Activated CD4-positive, alpha-beta T cell treated with anti-CD3 and anti-CD28 coated beads for 36 hours (primary cell): ENCODE data around the gene OR10A2. TPM values are rescaled to one million over a fixed set of nuclear protein-coding genes. Genes with fewer than 3 reads are reported as not detected.
"Not testable (repeated sequence)": the region's sequence is repeated elsewhere in the genome, so short reads cannot be mapped to it uniquely, and the experiment has no call there.

Source experiments
- ATAC-seq: fragments of 200-7000 bp; cut with Tn5 transposase; one replicate; pipeline ENCODE4 v1.10.0; 2021; ENCODE audit warnings: mild to moderate bottlenecking, moderate library complexity
- CTCF ChIA-PET: fragments of 350-600 bp; sonication (Branson Sonifier 250); formaldehyde crosslinking; loops from one replicate; lab custom pipeline; 2021; ENCODE audit warnings: antibody characterized with exemption; lab: Charles Lee
- POLR2A ChIA-PET: fragments of 350-600 bp; sonication (Branson Sonifier 250); formaldehyde crosslinking; loops from one replicate; lab custom pipeline; 2021; ENCODE audit warnings: antibody characterized with exemption, inconsistent platforms; lab: Charles Lee
- DNase-seq: peaks from one replicate; pipeline ENCODE4 v3.0.0-alpha.2; 2020
- H3K27ac Mint-ChIP-seq: one replicate; pipeline ENCODE4 v1.8.0; 2021; ENCODE audit warnings: mixed read lengths
- H3K27me3 Mint-ChIP-seq: one replicate; pipeline ENCODE4 v1.8.0; 2021; ENCODE audit warnings: mixed read lengths
- H3K36me3 Mint-ChIP-seq: one replicate; pipeline ENCODE4 v1.8.0; 2021; ENCODE audit warnings: low read depth, mixed read lengths
- H3K4me1 Mint-ChIP-seq: one replicate; pipeline ENCODE4 v1.8.0; 2021; ENCODE audit warnings: mixed read lengths
- H3K4me3 Mint-ChIP-seq: one replicate; pipeline ENCODE4 v1.8.0; 2021; ENCODE audit warnings: mild to moderate bottlenecking, moderate library complexity, mixed read lengths
- H3K9me3 Mint-ChIP-seq: one replicate; pipeline ENCODE4 v1.8.0; 2021; ENCODE audit warnings: low read depth, mixed read lengths
- intact Hi-C, 2 experiments: fragments of 100-400 bp; cut with DNase I in 1 of 2; cut with micrococcal nuclease in 1 of 2; formaldehyde crosslinking; loops; one replicate each; pipeline versions ENCODE4 v1.14.2 to v1.15.1; 2022 to 2024; cut with DNase I, micrococcal nuclease
- total RNA-seq, 2 experiments: library from RNA; stranded (reverse); gene quantifications; one replicate each; pipeline ENCODE4 v1.2.3, GENCODE V29; 2021

Gene OR10A2
- total RNA-seq, 2 experiments from 2014 or later = not detected

DNA sequence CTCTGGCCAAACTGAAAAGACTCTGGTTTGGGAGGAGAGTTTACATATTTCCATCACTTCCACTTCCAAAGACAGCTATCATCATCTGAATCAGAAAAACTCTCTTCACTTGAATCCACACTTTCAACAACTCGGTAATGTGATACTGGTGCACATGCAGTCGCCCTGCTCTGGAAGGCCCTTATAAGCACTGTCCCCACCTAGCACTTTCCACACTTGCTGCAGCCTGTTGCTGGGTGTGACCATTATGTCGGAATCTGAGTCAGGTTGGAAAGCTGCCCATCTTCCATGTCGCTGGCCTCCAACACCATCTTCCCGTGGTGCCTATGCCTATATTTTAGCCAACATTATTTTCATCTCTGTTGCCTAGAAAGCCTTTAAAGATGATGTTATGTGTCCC lies 18.5 kb upstream of the OR10A2 start:
- CTCF ChIA-PET = interaction anchor here (1.5 kb wide), 1 partner anchor 10 kb away, joined by 3 read pairs; no protein-coding TSS in a partner anchor
- ATAC-seq = no peak
- DNase-seq = no peak
- POLR2A ChIA-PET = no interaction called here
- no peaks in the 10 kb centered on the region for H3K9me3 Mint-ChIP-seq
- intact Hi-C loops = no loop called here
- H3K27me3 Mint-ChIP-seq = peaks cover 17% of the 10 kb centered on the region
- no peak overlapping the region for H3K4me3 Mint-ChIP-seq
- no peaks in the 10 kb centered on the region for H3K36me3 Mint-ChIP-seq
- H3K4me1 Mint-ChIP-seq = no peaks in the 10 kb centered on the region
- no peak overlapping the region for H3K27ac Mint-ChIP-seq

DNA sequence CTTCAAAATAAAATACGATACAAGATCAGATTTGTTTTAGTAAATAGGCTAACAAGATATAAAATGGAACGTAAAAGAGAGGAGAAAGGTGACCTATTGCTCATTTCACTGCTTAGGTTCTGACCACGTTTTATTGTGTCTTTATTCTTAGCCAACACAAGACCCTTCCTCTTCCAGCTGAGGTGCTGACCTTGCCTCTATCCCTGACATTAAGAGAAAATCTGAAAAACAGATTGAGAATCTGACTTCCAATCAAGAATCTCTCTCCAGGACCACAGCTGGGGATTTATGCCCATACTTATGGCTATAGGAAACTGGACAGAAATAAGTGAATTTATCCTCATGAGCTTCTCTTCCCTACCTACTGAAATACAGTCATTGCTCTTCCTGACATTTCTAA lies 17.5 kb upstream of the OR10A2 start, which contains the start of gene OR10A5:
TSS of gene OR10A5 (plus strand) at position 301 of the 400 bp plus-strand sequence. CDS start at position 301, 0 bp downstream.
- ATAC-seq (no peak), DNase-seq (no peak)
- ChIA-PET POLR2A (no interaction called here), CTCF (interaction anchor here (0.6 to 1.3 kb wide), 2 partner anchors 33 to 247 kb away, joined by 3 read pairs; no protein-coding TSS in a partner anchor)
- intact Hi-C loops = no loop called here
- H3K4me1 Mint-ChIP-seq = no peaks in the 10 kb centered on the region
- H3K27ac Mint-ChIP-seq = no peak within 1 kb of the TSS
- peaks cover 17% of the 10 kb centered on the region for H3K27me3 Mint-ChIP-seq
- no peak within 1 kb of the TSS for H3K4me3 Mint-ChIP-seq
- peaks cover under 1% of the 10 kb centered on the region for H3K9me3 Mint-ChIP-seq
- H3K36me3 Mint-ChIP-seq = no peaks in the 10 kb centered on the region

DNA sequence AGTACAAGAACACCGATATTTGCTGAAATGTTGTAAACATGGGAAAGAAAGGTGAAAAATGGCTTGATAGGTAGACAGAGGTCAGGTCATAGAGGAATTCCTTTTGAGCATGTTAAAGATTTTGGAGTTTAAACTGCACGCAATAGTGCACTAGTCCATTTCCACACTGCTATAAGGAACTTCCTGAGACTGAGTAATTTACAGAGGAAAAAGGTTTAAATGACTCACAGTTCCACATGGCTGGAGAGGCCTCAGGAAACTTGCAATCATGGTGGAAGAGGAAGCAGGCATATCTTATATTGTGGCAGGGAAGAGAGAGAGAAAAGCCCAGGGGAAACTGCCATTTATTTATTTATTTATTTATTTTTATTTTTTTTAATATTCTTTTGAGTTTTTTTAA lies 12.3 kb upstream of the OR10A2 start:
- no peak for ATAC-seq
- Mint-ChIP-seq H3K4me1 (no peaks in the 10 kb centered on the region), H3K36me3 (peaks cover 4% of the 10 kb centered on the region), H3K27me3 (peaks cover 15% of the 10 kb centered on the region), H3K9me3 (peaks cover 16% of the 10 kb centered on the region), H3K4me3 (no peak overlapping the region), H3K27ac (no peak overlapping the region)
- ChIA-PET POLR2A (no interaction called here), CTCF (no interaction called here)
- no peak for DNase-seq
- intact Hi-C loops = loop anchor here in 1 of 2 experiments (10.0 kb wide), 1 partner anchor 326 kb away; no protein-coding TSS in a partner anchor

GRCh38 chr11:6854801-6855200 lies 8.1 kb upstream of the OR10A2 start:
- H3K27ac Mint-ChIP-seq, DNase-seq, POLR2A ChIA-PET, H3K4me3 Mint-ChIP-seq, H3K36me3 Mint-ChIP-seq, ATAC-seq: not testable (repeated sequence)
- CTCF ChIA-PET = interaction anchor here (1.3 kb wide), 1 partner anchor 11 kb away, joined by 3 read pairs; no protein-coding TSS in a partner anchor
- Mint-ChIP-seq H3K9me3 (peaks cover 16% of the 10 kb centered on the region), H3K4me1 (peaks cover 10% of the 10 kb centered on the region), H3K27me3 (peaks cover 12% of the 10 kb centered on the region)
- intact Hi-C loops = loop anchor here in 1 of 2 experiments (10.0 kb wide), 1 partner anchor 330 kb away; no protein-coding TSS in a partner anchor

- Mint-ChIP-seq H3K27me3 (peaks cover 14% of the 10 kb centered on the region), H3K27ac (no peak overlapping the region), H3K4me3 (no peak overlapping the region), H3K36me3 (peaks cover 4% of the 10 kb centered on the region), H3K4me1 (peaks cover 10% of the 10 kb centered on the region), H3K9me3 (peaks cover 13% of the 10 kb centered on the region)
- intact Hi-C loops = loop anchor here in 1 of 2 experiments (2.0 to 10.0 kb wide), 2 partner anchors 253 to 331 kb away; partner anchors contain the start of genes ILK and RRP8
- ChIA-PET CTCF (interaction anchor here (0.7 kb wide), 2 partner anchors 44 to 128 kb away, joined by 3 read pairs; no protein-coding TSS in a partner anchor), POLR2A (interaction anchor here (0.6 kb wide), 1 partner anchor 166 kb away, joined by 3 read pairs; no protein-coding TSS in a partner anchor)
- ATAC-seq = no peak
- no peak for DNase-seq
Measured at GRCh38 chr11:6855971-6856541, 6.8 kb upstream of the OR10A2 start.

DNA sequence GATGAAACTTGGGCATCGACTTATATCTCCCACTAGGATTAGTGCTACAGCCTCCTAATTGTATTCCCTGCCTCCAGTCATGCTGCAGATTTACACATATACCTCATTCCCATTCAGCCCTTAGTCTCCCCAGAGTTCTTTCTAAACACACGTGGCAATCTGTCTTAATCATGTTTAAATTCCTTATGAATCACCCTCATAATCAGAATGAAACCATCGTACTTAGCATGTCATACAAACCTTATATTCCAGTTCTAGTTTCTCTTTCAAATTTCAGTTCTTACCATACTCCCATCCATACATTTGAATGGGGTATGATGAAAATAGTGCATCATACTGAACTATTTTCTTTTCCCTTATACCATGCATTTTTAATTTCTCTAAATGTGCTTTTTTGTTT lies 6.0 kb upstream of the OR10A2 start:
- Mint-ChIP-seq H3K9me3 (peaks cover 8% of the 10 kb centered on the region), H3K27ac (no peak overlapping the region), H3K27me3 (peaks cover 10% of the 10 kb centered on the region), H3K4me3 (no peak overlapping the region), H3K4me1 (peaks cover 10% of the 10 kb centered on the region), H3K36me3 (peaks cover 2% of the 10 kb centered on the region)
- intact Hi-C loops = loop anchor here in 1 of 2 experiments (2.0 to 10.0 kb wide), 2 partner anchors 254 to 332 kb away; partner anchors contain the start of genes ILK and RRP8
- ATAC-seq (peak; percentile 97), DNase-seq (no peak)
- ChIA-PET CTCF (interaction anchor here (0.5 kb wide), 1 partner anchor 244 kb away, joined by 3 read pairs; no protein-coding TSS in a partner anchor), POLR2A (no interaction called here)

DNA sequence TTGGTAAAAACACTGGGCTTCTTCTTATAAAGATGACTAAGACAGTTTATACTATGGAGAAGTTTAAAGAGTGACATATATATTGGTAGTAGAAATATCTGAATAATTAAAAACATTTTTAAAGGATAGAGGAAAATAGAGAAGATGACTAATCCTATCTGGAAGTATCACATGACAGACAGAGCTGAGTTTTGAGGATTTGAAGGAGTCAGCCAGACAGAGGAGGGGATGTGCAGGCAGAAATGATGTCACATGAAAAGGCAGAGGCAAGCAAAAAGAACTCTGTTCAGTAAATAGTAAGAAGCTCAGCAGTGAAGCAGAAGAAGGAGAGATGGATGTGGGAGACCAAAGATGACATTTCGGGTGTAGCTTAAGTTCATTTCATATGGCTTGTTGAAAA lies 1.6 kb downstream of the OR10A2 start:
- DNase-seq (no peak), ATAC-seq (no peak)
- Mint-ChIP-seq H3K36me3 (no peaks in the 10 kb centered on the region), H3K9me3 (no peaks in the 10 kb centered on the region), H3K4me1 (no peaks in the 10 kb centered on the region), H3K4me3 (no peak overlapping the region), H3K27me3 (peaks cover 6% of the 10 kb centered on the region), H3K27ac (no peak overlapping the region)
- ChIA-PET CTCF (interaction anchor here (0.5 to 0.7 kb wide), 3 partner anchors 25 to 132 kb away, joined by 3 read pairs; no protein-coding TSS in a partner anchor), POLR2A (no interaction called here)
- intact Hi-C loops = no loop called here

DNA sequence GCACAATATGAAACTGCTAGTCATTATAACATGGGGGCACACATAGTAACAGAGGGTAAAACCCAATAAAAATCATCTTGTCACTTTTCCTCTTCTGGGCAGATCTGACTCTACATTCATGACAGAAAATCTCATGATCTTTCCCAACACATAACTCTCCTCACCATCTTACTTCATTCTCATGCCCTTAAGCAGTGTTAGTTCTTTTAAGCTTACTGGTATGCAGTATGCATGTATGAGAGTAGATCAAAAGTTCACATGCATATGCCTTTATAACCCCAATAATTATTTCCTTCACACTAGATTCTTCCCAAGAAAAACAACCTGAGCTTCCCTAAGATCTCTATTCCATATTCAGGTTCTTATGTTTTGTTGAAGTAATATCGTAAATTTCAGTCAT lies 8.4 kb downstream of the OR10A2 start:
- intact Hi-C loops = no loop called here
- no peaks in the 10 kb centered on the region for H3K4me1 Mint-ChIP-seq
- ATAC-seq = no peak
- no peaks in the 10 kb centered on the region for H3K36me3 Mint-ChIP-seq
- no peak for DNase-seq
- no peaks in the 10 kb centered on the region for H3K9me3 Mint-ChIP-seq
- no peak overlapping the region for H3K27ac Mint-ChIP-seq
- POLR2A ChIA-PET = no interaction called here
- no peak overlapping the region for H3K4me3 Mint-ChIP-seq
- CTCF ChIA-PET = no interaction called here
- peaks cover 2% of the 10 kb centered on the region for H3K27me3 Mint-ChIP-seq

DNA sequence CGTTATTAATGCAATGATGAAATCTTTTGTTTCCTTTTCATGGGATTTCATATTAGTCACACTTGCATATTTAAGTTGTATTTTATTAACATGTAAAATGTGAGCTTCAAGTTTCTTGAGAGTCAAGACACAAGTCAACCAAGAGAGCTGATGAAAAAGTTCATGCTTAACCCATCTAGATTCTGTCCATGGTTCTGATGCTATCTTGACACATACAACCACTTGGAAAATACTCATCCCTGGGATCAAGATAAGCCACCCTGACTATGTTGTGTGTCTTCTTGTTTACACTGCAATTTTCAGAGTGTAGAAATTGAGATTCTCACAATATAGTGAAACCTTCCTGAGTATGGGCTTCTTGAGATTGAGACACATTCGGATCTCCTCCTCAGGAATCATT lies 12.9 kb downstream of the OR10A2 start:
- CTCF ChIA-PET = no interaction called here
- intact Hi-C loops = no loop called here
- ATAC-seq = no peak
- Mint-ChIP-seq H3K4me3 (no peak overlapping the region), H3K27ac (no peak overlapping the region), H3K36me3 (no peaks in the 10 kb centered on the region), H3K4me1 (no peaks in the 10 kb centered on the region), H3K9me3 (no peaks in the 10 kb centered on the region), H3K27me3 (peaks cover 6% of the 10 kb centered on the region)
- POLR2A ChIA-PET = no interaction called here
- no peak for DNase-seq

DNA sequence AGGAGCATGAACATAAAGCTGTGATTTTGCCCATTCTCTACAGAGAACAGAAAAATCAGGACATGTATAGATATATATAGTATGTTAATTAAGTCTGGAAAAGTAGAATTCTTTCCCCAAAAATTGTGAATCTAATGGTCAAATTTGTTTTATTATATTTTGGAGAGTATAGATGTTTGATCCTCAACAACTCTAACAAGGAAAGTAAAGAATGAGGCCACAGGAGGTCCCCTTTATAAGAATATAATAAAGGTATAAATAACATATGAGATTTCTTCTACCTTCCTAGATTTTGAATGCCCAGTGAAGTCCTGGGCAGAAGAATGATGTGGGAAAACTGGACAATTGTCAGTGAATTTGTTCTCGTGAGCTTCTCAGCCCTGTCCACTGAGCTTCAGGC lies 13.5 kb downstream of the OR10A2 start, which contains the start of gene OR10A4:
TSS of gene OR10A4 (plus strand) at position 301 of the 400 bp plus-strand sequence. CDS start at position 324, 23 bp downstream.
- Mint-ChIP-seq H3K9me3 (no peaks in the 10 kb centered on the region), H3K27me3 (peaks cover 9% of the 10 kb centered on the region), H3K4me1 (no peaks in the 10 kb centered on the region), H3K27ac (no peak within 1 kb of the TSS), H3K36me3 (no peaks in the 10 kb centered on the region), H3K4me3 (no peak within 1 kb of the TSS)
- intact Hi-C loops = no loop called here
- CTCF ChIA-PET = no interaction called here
- ATAC-seq = no peak
- POLR2A ChIA-PET = no interaction called here
- no peak for DNase-seq

DNA sequence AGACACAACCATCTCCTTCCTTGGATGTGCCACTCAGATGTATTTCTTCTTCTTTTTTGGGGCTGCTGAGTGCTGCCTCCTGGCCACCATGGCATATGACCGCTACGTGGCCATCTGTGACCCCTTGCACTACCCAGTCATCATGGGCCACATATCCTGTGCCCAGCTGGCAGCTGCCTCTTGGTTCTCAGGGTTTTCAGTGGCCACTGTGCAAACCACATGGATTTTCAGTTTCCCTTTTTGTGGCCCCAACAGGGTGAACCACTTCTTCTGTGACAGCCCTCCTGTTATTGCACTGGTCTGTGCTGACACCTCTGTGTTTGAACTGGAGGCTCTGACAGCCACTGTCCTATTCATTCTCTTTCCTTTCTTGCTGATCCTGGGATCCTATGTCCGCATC lies 14.1 kb downstream of the OR10A2 start:
- ChIA-PET POLR2A (no interaction called here), CTCF (no interaction called here)
- peaks cover 9% of the 10 kb centered on the region for H3K27me3 Mint-ChIP-seq
- H3K4me1 Mint-ChIP-seq = no peaks in the 10 kb centered on the region
- H3K4me3 Mint-ChIP-seq = no peak overlapping the region
- intact Hi-C loops = no loop called here
- no peaks in the 10 kb centered on the region for H3K9me3 Mint-ChIP-seq
- ATAC-seq (no peak), DNase-seq (no peak)
- H3K27ac Mint-ChIP-seq = no peak overlapping the region
- no peaks in the 10 kb centered on the region for H3K36me3 Mint-ChIP-seq

GRCh38 chr11:6882751-6883150 lies 19.9 kb downstream of the OR10A2 start:
- no peak for ATAC-seq

More at GRCh38 chr11:6882751-6883150, 19.9 kb downstream of the OR10A2 start:
- Mint-ChIP-seq H3K36me3 (no peaks in the 10 kb centered on the region), H3K4me3 (no peak overlapping the region), H3K9me3 (no peaks in the 10 kb centered on the region), H3K27me3 (peaks cover 14% of the 10 kb centered on the region), H3K4me1 (no peaks in the 10 kb centered on the region), H3K27ac (no peak overlapping the region)
- intact Hi-C loops = no loop called here
- POLR2A ChIA-PET = no interaction called here
- no peak for DNase-seq
- CTCF ChIA-PET = no interaction called here
